Measurements from ENCODE around the gene ZFPM1. TPM values are rescaled to one million over a fixed set of nuclear protein-coding genes. Genes with fewer than 3 reads are reported as not detected.

Gene ZFPM1
- total RNA-seq, 1 donor from 2014 or later: 6.8 TPM

DNA sequence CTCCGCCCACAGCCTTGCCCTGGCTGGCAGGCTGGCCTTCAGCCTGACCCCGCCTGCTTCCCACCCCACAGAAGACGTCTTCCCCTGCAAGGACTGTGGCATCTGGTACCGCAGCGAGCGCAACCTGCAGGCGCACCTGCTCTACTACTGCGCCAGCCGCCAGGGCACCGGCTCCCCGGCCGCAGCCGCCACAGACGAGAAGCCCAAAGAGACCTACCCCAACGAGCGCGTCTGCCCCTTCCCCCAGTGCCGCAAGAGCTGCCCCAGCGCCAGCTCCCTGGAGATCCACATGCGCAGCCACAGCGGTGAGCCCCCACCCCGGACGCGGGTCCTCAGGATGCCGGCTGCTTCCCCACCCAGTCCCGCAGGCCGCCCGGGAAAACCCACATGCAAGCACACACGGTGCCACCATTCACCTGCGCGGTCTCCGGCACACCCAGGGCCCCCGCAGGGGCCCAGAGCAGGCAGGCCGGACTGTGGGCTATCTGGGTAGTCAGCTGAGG is 78.9 kb downstream of the ZFPM1 start:
- Mint-ChIP-seq H3K4me3 (ENCODE audit: unreplicated experiment) (no peak overlapping the region), H3K27me3 (ENCODE audit: unreplicated experiment) (peaks cover 12% of the 10 kb centered on the region), H3K36me3 (ENCODE audit: low read depth, unreplicated experiment) (peaks cover 13% of the 10 kb centered on the region), H3K27ac (ENCODE audit: unreplicated experiment) (no peak overlapping the region), H3K4me1 (ENCODE audit: unreplicated experiment) (peaks cover 6% of the 10 kb centered on the region), H3K9me3 (ENCODE audit: unreplicated experiment) (no peaks in the 10 kb centered on the region)
- TF ChIP-seq, protein P1, sequence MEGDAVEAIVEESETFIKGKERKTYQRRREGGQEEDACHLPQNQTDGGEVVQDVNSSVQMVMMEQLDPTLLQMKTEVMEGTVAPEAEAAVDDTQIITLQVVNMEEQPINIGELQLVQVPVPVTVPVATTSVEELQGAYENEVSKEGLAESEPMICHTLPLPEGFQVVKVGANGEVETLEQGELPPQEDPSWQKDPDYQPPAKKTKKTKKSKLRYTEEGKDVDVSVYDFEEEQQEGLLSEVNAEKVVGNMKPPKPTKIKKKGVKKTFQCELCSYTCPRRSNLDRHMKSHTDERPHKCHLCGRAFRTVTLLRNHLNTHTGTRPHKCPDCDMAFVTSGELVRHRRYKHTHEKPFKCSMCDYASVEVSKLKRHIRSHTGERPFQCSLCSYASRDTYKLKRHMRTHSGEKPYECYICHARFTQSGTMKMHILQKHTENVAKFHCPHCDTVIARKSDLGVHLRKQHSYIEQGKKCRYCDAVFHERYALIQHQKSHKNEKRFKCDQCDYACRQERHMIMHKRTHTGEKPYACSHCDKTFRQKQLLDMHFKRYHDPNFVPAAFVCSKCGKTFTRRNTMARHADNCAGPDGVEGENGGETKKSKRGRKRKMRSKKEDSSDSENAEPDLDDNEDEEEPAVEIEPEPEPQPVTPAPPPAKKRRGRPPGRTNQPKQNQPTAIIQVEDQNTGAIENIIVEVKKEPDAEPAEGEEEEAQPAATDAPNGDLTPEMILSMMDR (IDR thresholded peaks at IDR 0.05; ENCODE audit: unreplicated experiment): no peak
- DNase-seq (ENCODE audit: low spot score): no peak

DNA sequence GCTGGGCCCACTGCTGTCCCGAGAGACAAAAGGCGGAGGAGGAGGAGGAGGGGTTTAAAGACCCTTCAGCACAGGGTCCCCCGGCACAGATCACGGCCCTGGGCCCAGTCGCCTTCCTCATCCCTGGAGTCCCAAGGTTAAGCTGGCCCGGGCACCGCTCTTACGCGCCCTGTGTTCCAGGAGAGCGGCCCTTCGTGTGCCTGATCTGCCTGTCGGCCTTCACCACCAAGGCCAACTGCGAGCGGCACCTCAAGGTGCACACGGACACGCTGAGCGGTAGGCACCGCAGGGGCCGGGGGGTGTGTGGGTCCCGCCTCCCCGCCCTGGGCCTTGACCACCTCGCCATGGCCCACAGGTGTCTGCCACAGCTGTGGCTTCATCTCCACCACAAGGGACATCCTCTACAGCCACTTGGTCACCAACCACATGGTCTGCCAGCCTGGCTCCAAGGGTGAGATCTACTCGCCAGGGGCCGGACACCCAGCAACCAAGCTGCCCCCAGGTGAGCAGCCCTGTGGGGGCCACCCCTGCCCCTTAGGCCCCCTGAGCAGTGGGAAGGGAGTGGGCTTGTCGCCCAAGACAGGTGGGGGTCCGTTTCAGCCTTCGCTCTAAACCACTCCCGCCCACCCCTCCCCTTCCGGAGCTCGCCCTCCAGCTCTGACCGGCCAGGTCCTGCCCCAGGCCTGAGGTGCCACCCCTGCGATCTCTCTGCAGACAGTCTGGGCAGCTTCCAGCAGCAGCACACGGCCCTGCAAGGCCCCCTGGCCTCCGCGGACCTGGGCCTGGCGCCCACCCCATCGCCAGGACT is 79.6 kb downstream of the ZFPM1 start:
- Mint-ChIP-seq H3K36me3 (ENCODE audit: low read depth, unreplicated experiment) (peaks cover 13% of the 10 kb centered on the region), H3K4me1 (ENCODE audit: unreplicated experiment) (peaks cover 6% of the 10 kb centered on the region), H3K9me3 (ENCODE audit: unreplicated experiment) (no peaks in the 10 kb centered on the region), H3K4me3 (ENCODE audit: unreplicated experiment) (no peak overlapping the region), H3K27me3 (ENCODE audit: unreplicated experiment) (peaks cover 12% of the 10 kb centered on the region), H3K27ac (ENCODE audit: unreplicated experiment) (no peak overlapping the region)
- DNase-seq (ENCODE audit: low spot score): no peak
- TF ChIP-seq, protein P1 (IDR thresholded peaks at IDR 0.05; ENCODE audit: unreplicated experiment): no peak

GRCh38 chr16:88533381-88533917 is 80.4 kb downstream of the ZFPM1 start:
- H3K9me3 Mint-ChIP-seq (ENCODE audit: unreplicated experiment): no peaks in the 10 kb centered on the region
- DNase-seq (ENCODE audit: low spot score): no peak
- no peak overlapping the region for H3K27ac Mint-ChIP-seq (ENCODE audit: unreplicated experiment)
- H3K27me3 Mint-ChIP-seq (ENCODE audit: unreplicated experiment): peaks cover 13% of the 10 kb centered on the region
- TF ChIP-seq, protein P1 (IDR thresholded peaks at IDR 0.05; ENCODE audit: unreplicated experiment): no peak
- no peak overlapping the region for H3K4me3 Mint-ChIP-seq (ENCODE audit: unreplicated experiment)
- H3K36me3 Mint-ChIP-seq (ENCODE audit: low read depth, unreplicated experiment): peaks cover 13% of the 10 kb centered on the region
- peaks cover 6% of the 10 kb centered on the region for H3K4me1 Mint-ChIP-seq (ENCODE audit: unreplicated experiment)

DNA sequence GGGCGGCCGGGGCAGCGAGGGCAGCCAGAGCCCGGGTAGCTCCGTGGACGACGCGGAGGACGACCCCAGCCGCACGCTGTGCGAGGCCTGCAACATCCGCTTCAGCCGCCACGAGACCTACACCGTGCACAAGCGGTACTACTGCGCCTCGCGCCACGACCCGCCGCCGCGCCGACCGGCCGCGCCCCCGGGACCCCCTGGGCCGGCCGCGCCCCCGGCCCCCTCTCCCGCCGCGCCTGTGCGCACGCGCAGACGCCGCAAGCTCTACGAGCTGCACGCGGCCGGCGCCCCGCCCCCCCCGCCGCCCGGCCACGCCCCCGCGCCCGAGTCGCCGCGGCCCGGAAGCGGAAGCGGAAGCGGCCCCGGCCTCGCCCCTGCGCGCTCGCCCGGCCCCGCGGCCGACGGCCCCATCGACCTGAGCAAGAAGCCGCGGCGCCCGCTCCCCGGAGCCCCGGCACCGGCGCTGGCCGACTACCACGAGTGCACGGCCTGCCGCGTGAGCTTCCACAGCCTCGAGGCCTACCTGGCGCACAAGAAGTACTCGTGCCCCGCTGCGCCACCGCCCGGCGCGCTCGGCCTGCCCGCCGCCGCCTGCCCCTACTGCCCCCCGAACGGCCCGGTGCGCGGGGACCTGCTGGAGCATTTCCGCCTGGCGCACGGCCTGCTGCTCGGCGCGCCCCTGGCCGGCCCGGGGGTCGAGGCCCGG is 81.0 kb downstream of the ZFPM1 start:
- Mint-ChIP-seq H3K4me1 (ENCODE audit: unreplicated experiment) (peaks cover 6% of the 10 kb centered on the region), H3K9me3 (ENCODE audit: unreplicated experiment) (no peaks in the 10 kb centered on the region), H3K27ac (ENCODE audit: unreplicated experiment) (no peak overlapping the region), H3K36me3 (ENCODE audit: low read depth, unreplicated experiment) (peaks cover 7% of the 10 kb centered on the region), H3K27me3 (ENCODE audit: unreplicated experiment) (peaks cover 11% of the 10 kb centered on the region), H3K4me3 (ENCODE audit: unreplicated experiment) (no peak overlapping the region)
- TF ChIP-seq, protein P1 (IDR thresholded peaks at IDR 0.05; ENCODE audit: unreplicated experiment): no peak
- DNase-seq (ENCODE audit: low spot score): peak; percentile 77
